ENCODE measurements around the gene DYNLT2.
"Not testable (repeated sequence)": the region's sequence is repeated elsewhere in the genome, so short reads cannot be mapped to it uniquely, and the experiment has no call there.

Gene DYNLT2

GRCh38 chr6:169726963-169727362 is 24.4 kb downstream of the DYNLT2 start:
- no peak for DNase-seq

- DNase-seq: no peak
Observed at GRCh38 chr6:169726049-169726400, 25.3 kb downstream of the DYNLT2 start.

- DNase-seq: peak; percentile 33
Observed at GRCh38 chr6:169725125-169726048, 26.0 kb downstream of the DYNLT2 start.

- DNase-seq: peak; percentile 80
Observed at GRCh38 chr6:169724494-169725124, 26.8 kb downstream of the DYNLT2 start, which contains the start of gene PHF10. Gene PHF10, minus strand, starts transcription at chr6:169724500. Its CDS starts 569 bp downstream, at chr6:169723931.

- peak; percentile 53 for DNase-seq
Observed at GRCh38 chr6:169723991-169724493, 27.3 kb downstream of the DYNLT2 start.

- peak; percentile 74 for DNase-seq
Observed at GRCh38 chr6:169723200-169723909, 28.0 kb downstream of the DYNLT2 start.

- DNase-seq: peak; percentile 31
Observed at GRCh38 chr6:169722362-169723199, 28.8 kb downstream of the DYNLT2 start.

- no peak for DNase-seq
Observed at GRCh38 chr6:169720207-169720855, 31.0 kb downstream of the DYNLT2 start.

GRCh38 chr6:169719117-169719516 is 32.3 kb downstream of the DYNLT2 start:
- DNase-seq: no peak

GRCh38 chr6:169714595-169714994 is 36.8 kb downstream of the DYNLT2 start:
- no peak for DNase-seq

- DNase-seq: no peak
Observed at GRCh38 chr6:169714178-169714577, 37.2 kb downstream of the DYNLT2 start.

GRCh38 chr6:169710009-169710408 is 41.4 kb downstream of the DYNLT2 start:
- DNase-seq: no peak

GRCh38 chr6:169709293-169709692 is 42.1 kb downstream of the DYNLT2 start:
- no peak for DNase-seq

GRCh38 chr6:169707772-169708171 is 43.6 kb downstream of the DYNLT2 start:
- DNase-seq: no peak

GRCh38 chr6:169702840-169703246 is 48.5 kb downstream of the DYNLT2 start:
- DNase-seq: no peak

GRCh38 chr6:169701954-169702839 is 49.2 kb downstream of the DYNLT2 start, which contains the start of the genes C6orf120 and WDR27:
Gene C6orf120, plus strand, starts transcription at chr6:169702126. Its CDS starts 334 bp downstream, at chr6:169702460.
Gene WDR27, minus strand, starts transcription at chr6:169702029. Its CDS starts 13,024 bp downstream, at chr6:169689005.
- peak; percentile 99 for DNase-seq

- peak; percentile 14 for DNase-seq
Observed at GRCh38 chr6:169701311-169701953, 49.9 kb downstream of the DYNLT2 start.

- no peak for DNase-seq
Observed at GRCh38 chr6:169700296-169700695, 51.1 kb downstream of the DYNLT2 start.

GRCh38 chr6:169697115-169697514 is 54.3 kb downstream of the DYNLT2 start:
- not testable (repeated sequence) for DNase-seq

GRCh38 chr6:169695131-169695530 is 56.2 kb downstream of the DYNLT2 start:
- no peak for DNase-seq

Measured in activated naive CD4-positive, alpha-beta T cell treated with anti-CD3 and anti-CD28 coated beads, Interleukin-2, amount 50 U/mL, for 16 hours (primary cell).